ENCODE measurements around the gene GLT8D2.

GLT8D2 gene

GRCh38 chr12:103997286-103997900 is 52.6 kb downstream of the GLT8D2 start:
- Histone ChIP-seq H3K36me3 (ENCODE audit: insufficient read depth, low read length) (no peaks in the 10 kb centered on the region), H3K9ac (ENCODE audit: low read length) (no peak overlapping the region), H3K9me3 (ENCODE audit: low read length) (no peaks in the 10 kb centered on the region), H3K4me1 (ENCODE audit: insufficient read depth, low read length) (no peaks in the 10 kb centered on the region), H3K27me3 (ENCODE audit: control insufficient read depth in 1 of 2, insufficient read depth in 2 of 2, low read length in 2 of 2) (no peaks in the 10 kb centered on the region), H3K4me3 (ENCODE audit: low read depth in 1 of 2, low read length in 2 of 2) (no peak overlapping the region), H3K27ac (ENCODE audit: low read depth, low read length) (no peak overlapping the region)

- Histone ChIP-seq H3K27me3 (ENCODE audit: control insufficient read depth in 1 of 2, insufficient read depth in 2 of 2, low read length in 2 of 2) (no peaks in the 10 kb centered on the region), H3K27ac (ENCODE audit: low read depth, low read length) (no peak overlapping the region), H3K4me3 (ENCODE audit: low read depth in 1 of 2, low read length in 2 of 2) (no peak overlapping the region), H3K36me3 (ENCODE audit: insufficient read depth, low read length) (no peaks in the 10 kb centered on the region), H3K9me3 (ENCODE audit: low read length) (no peaks in the 10 kb centered on the region), H3K4me1 (ENCODE audit: insufficient read depth, low read length) (no peaks in the 10 kb centered on the region), H3K9ac (ENCODE audit: low read length) (no peak overlapping the region)
Measured at GRCh38 chr12:103996595-103996994, 53.4 kb downstream of the GLT8D2 start.

GRCh38 chr12:103994235-103994634 is 55.8 kb downstream of the GLT8D2 start:
- Histone ChIP-seq H3K27me3 (ENCODE audit: control insufficient read depth in 1 of 2, insufficient read depth in 2 of 2, low read length in 2 of 2) (no peaks in the 10 kb centered on the region), H3K9ac (ENCODE audit: low read length) (no peak overlapping the region), H3K4me1 (ENCODE audit: insufficient read depth, low read length) (no peaks in the 10 kb centered on the region), H3K9me3 (ENCODE audit: low read length) (no peaks in the 10 kb centered on the region), H3K27ac (ENCODE audit: low read depth, low read length) (no peak overlapping the region), H3K4me3 (ENCODE audit: low read depth in 1 of 2, low read length in 2 of 2) (no peak overlapping the region), H3K36me3 (ENCODE audit: insufficient read depth, low read length) (peaks cover 5% of the 10 kb centered on the region)

GRCh38 chr12:103986829-103987228 is 63.2 kb downstream of the GLT8D2 start:
- Histone ChIP-seq H3K9ac (ENCODE audit: low read length) (no peak overlapping the region), H3K36me3 (ENCODE audit: insufficient read depth, low read length) (peaks cover 49% of the 10 kb centered on the region), H3K27ac (ENCODE audit: low read depth, low read length) (no peak overlapping the region), H3K4me3 (ENCODE audit: low read depth in 1 of 2, low read length in 2 of 2) (no peak overlapping the region), H3K27me3 (ENCODE audit: control insufficient read depth in 1 of 2, insufficient read depth in 2 of 2, low read length in 2 of 2) (no peaks in the 10 kb centered on the region), H3K9me3 (ENCODE audit: low read length) (no peaks in the 10 kb centered on the region), H3K4me1 (ENCODE audit: insufficient read depth, low read length) (no peaks in the 10 kb centered on the region)

- Histone ChIP-seq H3K4me3 (ENCODE audit: low read depth in 1 of 2, low read length in 2 of 2) (no peak overlapping the region), H3K9me3 (ENCODE audit: low read length) (no peaks in the 10 kb centered on the region), H3K4me1 (ENCODE audit: insufficient read depth, low read length) (no peaks in the 10 kb centered on the region), H3K27ac (ENCODE audit: low read depth, low read length) (no peak overlapping the region), H3K36me3 (ENCODE audit: insufficient read depth, low read length) (peaks cover 46% of the 10 kb centered on the region), H3K27me3 (ENCODE audit: control insufficient read depth in 1 of 2, insufficient read depth in 2 of 2, low read length in 2 of 2) (no peaks in the 10 kb centered on the region), H3K9ac (ENCODE audit: low read length) (no peak overlapping the region)
Measured at GRCh38 chr12:103978384-103978982, 71.5 kb downstream of the GLT8D2 start.

GRCh38 chr12:103975368-103975767 is 74.6 kb downstream of the GLT8D2 start:
- no peaks in the 10 kb centered on the region for H3K27me3 ChIP-seq (ENCODE audit: control insufficient read depth in 1 of 2, insufficient read depth in 2 of 2, low read length in 2 of 2)
- H3K4me1 ChIP-seq (ENCODE audit: insufficient read depth, low read length) = no peaks in the 10 kb centered on the region
- no peak overlapping the region for H3K9ac ChIP-seq (ENCODE audit: low read length)
- no peak overlapping the region for H3K4me3 ChIP-seq (ENCODE audit: low read depth in 1 of 2, low read length in 2 of 2)
- H3K27ac ChIP-seq (ENCODE audit: low read depth, low read length) = no peak overlapping the region
- peaks cover 22% of the 10 kb centered on the region for H3K36me3 ChIP-seq (ENCODE audit: insufficient read depth, low read length)
- no peaks in the 10 kb centered on the region for H3K9me3 ChIP-seq (ENCODE audit: low read length)

- Histone ChIP-seq H3K36me3 (ENCODE audit: insufficient read depth, low read length) (peaks cover 19% of the 10 kb centered on the region), H3K9me3 (ENCODE audit: low read length) (no peaks in the 10 kb centered on the region), H3K27me3 (ENCODE audit: control insufficient read depth in 1 of 2, insufficient read depth in 2 of 2, low read length in 2 of 2) (no peaks in the 10 kb centered on the region), H3K4me1 (ENCODE audit: insufficient read depth, low read length) (peaks cover 7% of the 10 kb centered on the region), H3K9ac (ENCODE audit: low read length) (no peak overlapping the region), H3K4me3 (ENCODE audit: low read depth in 1 of 2, low read length in 2 of 2) (no peak overlapping the region), H3K27ac (ENCODE audit: low read depth, low read length) (no peak overlapping the region)
Measured at GRCh38 chr12:103973909-103974308, 76.1 kb downstream of the GLT8D2 start.

- Histone ChIP-seq H3K27ac (ENCODE audit: low read depth, low read length) (no peak overlapping the region), H3K4me1 (ENCODE audit: insufficient read depth, low read length) (peaks cover 27% of the 10 kb centered on the region), H3K27me3 (ENCODE audit: control insufficient read depth in 1 of 2, insufficient read depth in 2 of 2, low read length in 2 of 2) (no peaks in the 10 kb centered on the region), H3K36me3 (ENCODE audit: insufficient read depth, low read length) (no peaks in the 10 kb centered on the region), H3K9me3 (ENCODE audit: low read length) (no peaks in the 10 kb centered on the region), H3K9ac (ENCODE audit: low read length) (no peak overlapping the region), H3K4me3 (ENCODE audit: low read depth in 1 of 2, low read length in 2 of 2) (no peak overlapping the region)
Measured at GRCh38 chr12:103969391-103969790, 80.6 kb downstream of the GLT8D2 start.

- Histone ChIP-seq H3K4me1 (ENCODE audit: insufficient read depth, low read length) (peaks cover 41% of the 10 kb centered on the region), H3K27ac (ENCODE audit: low read depth, low read length) (peak overlapping the region; percentile 88), H3K4me3 (ENCODE audit: low read depth in 1 of 2, low read length in 2 of 2) (peak overlapping the region; percentile 69 to 90)
Measured at GRCh38 chr12:103966736-103967135, 83.3 kb downstream of the GLT8D2 start.

GRCh38 chr12:103965590-103966504 is 84.1 kb downstream of the GLT8D2 start, which contains the start of gene TDG:
Gene TDG (plus strand): TSS chr12:103965872. CDS start chr12:103966038, 166 bp downstream.
- H3K9ac ChIP-seq (ENCODE audit: low read length) = peak within 1 kb of the TSS; percentile 78
- peaks cover 41% of the 10 kb centered on the region for H3K4me1 ChIP-seq (ENCODE audit: insufficient read depth, low read length)
- H3K9me3 ChIP-seq (ENCODE audit: low read length) = no peaks in the 10 kb centered on the region
- peak within 1 kb of the TSS; percentile 69 to 90 for H3K4me3 ChIP-seq (ENCODE audit: low read depth in 1 of 2, low read length in 2 of 2)
- H3K27me3 ChIP-seq (ENCODE audit: control insufficient read depth in 1 of 2, insufficient read depth in 2 of 2, low read length in 2 of 2) = no peaks in the 10 kb centered on the region
- H3K27ac ChIP-seq (ENCODE audit: low read depth, low read length) = peak within 1 kb of the TSS; percentile 95
- H3K36me3 ChIP-seq (ENCODE audit: insufficient read depth, low read length) = no peaks in the 10 kb centered on the region

More at GRCh38 chr12:103966736-103967135, 83.3 kb downstream of the GLT8D2 start:
- no peaks in the 10 kb centered on the region for H3K9me3 ChIP-seq (ENCODE audit: low read length)
- H3K27me3 ChIP-seq (ENCODE audit: control insufficient read depth in 1 of 2, insufficient read depth in 2 of 2, low read length in 2 of 2) = no peaks in the 10 kb centered on the region
- H3K9ac ChIP-seq (ENCODE audit: low read length) = peak overlapping the region; percentile 78
- H3K36me3 ChIP-seq (ENCODE audit: insufficient read depth, low read length) = no peaks in the 10 kb centered on the region

- Histone ChIP-seq H3K9ac (ENCODE audit: low read length) (peak overlapping the region; percentile 78), H3K4me1 (ENCODE audit: insufficient read depth, low read length) (peaks cover 41% of the 10 kb centered on the region), H3K27me3 (ENCODE audit: control insufficient read depth in 1 of 2, insufficient read depth in 2 of 2, low read length in 2 of 2) (no peaks in the 10 kb centered on the region), H3K36me3 (ENCODE audit: insufficient read depth, low read length) (no peaks in the 10 kb centered on the region), H3K4me3 (ENCODE audit: low read depth in 1 of 2, low read length in 2 of 2) (peak overlapping the region; percentile 69 to 90), H3K27ac (ENCODE audit: low read depth, low read length) (peak overlapping the region; percentile 95), H3K9me3 (ENCODE audit: low read length) (no peaks in the 10 kb centered on the region)
Measured at GRCh38 chr12:103965255-103965589, 84.8 kb downstream of the GLT8D2 start.
